ENCODE measurements around the gene PPRC1. TPM values are rescaled to one million over a fixed set of nuclear protein-coding genes. Genes with fewer than 3 reads are reported as not detected.

Gene PPRC1
- 66.3 and 68.3 TPM in 2 replicates for total RNA-seq
- long read RNA-seq, partial matches to known transcripts = 2 of 4 reads
- long read RNA-seq, other reads (novel, unspliced or antisense) = 1 of 4 reads

GRCh38 chr10:102132563-102133372, at the start of gene PPRC1:
Gene PPRC1 (plus strand): TSS chr10:102133040. CDS start chr10:102133069, 29 bp downstream.
- H3K9me3 Mint-ChIP-seq = no peaks in the 10 kb centered on the region
- H3K27ac Mint-ChIP-seq (ENCODE audit: unreplicated experiment) = peak within 1 kb of the TSS; percentile 94
- H3K27me3 Mint-ChIP-seq (ENCODE audit: low read depth) = no peaks in the 10 kb centered on the region
- DNase-seq (ENCODE audit: low read depth, low spot score) = peak; percentile 93
- peak; percentile 99 for TF ChIP-seq CTCF (conservative IDR thresholded peaks at IDR 0.05)
- peaks cover 5% of the 10 kb centered on the region for H3K36me3 Mint-ChIP-seq (ENCODE audit: low read depth)
- H3K4me1 Mint-ChIP-seq = peaks cover 34% of the 10 kb centered on the region
- peak within 1 kb of the TSS; percentile 96 for H3K4me3 Mint-ChIP-seq

GRCh38 chr10:102083541-102083940, 49.3 kb upstream of the PPRC1 start:
- Mint-ChIP-seq H3K4me1 (no peaks in the 10 kb centered on the region), H3K9me3 (no peaks in the 10 kb centered on the region), H3K36me3 (ENCODE audit: low read depth) (no peaks in the 10 kb centered on the region), H3K4me3 (no peak overlapping the region), H3K27me3 (ENCODE audit: low read depth) (no peaks in the 10 kb centered on the region), H3K27ac (ENCODE audit: unreplicated experiment) (no peak overlapping the region)
- DNase-seq (ENCODE audit: low read depth, low spot score) = no peak
- TF ChIP-seq CTCF (conservative IDR thresholded peaks at IDR 0.05) = no peak

GRCh38 chr10:102085336-102085735, 47.5 kb upstream of the PPRC1 start:
- Mint-ChIP-seq H3K27me3 (ENCODE audit: low read depth) (no peaks in the 10 kb centered on the region), H3K9me3 (no peaks in the 10 kb centered on the region), H3K36me3 (ENCODE audit: low read depth) (peaks cover 2% of the 10 kb centered on the region), H3K27ac (ENCODE audit: unreplicated experiment) (no peak overlapping the region), H3K4me1 (no peaks in the 10 kb centered on the region), H3K4me3 (no peak overlapping the region)
- no peak for TF ChIP-seq CTCF (conservative IDR thresholded peaks at IDR 0.05)
- DNase-seq (ENCODE audit: low read depth, low spot score) = no peak

GRCh38 chr10:102086196-102086595, 46.6 kb upstream of the PPRC1 start:
- Mint-ChIP-seq H3K4me3 (no peak overlapping the region), H3K9me3 (no peaks in the 10 kb centered on the region), H3K27ac (ENCODE audit: unreplicated experiment) (no peak overlapping the region), H3K4me1 (peaks cover 7% of the 10 kb centered on the region), H3K36me3 (ENCODE audit: low read depth) (peaks cover 5% of the 10 kb centered on the region), H3K27me3 (ENCODE audit: low read depth) (no peaks in the 10 kb centered on the region)
- no peak for DNase-seq (ENCODE audit: low read depth, low spot score)
- no peak for TF ChIP-seq CTCF (conservative IDR thresholded peaks at IDR 0.05)

GRCh38 chr10:102090772-102091171, 42.1 kb upstream of the PPRC1 start:
- H3K4me1 Mint-ChIP-seq = peaks cover 7% of the 10 kb centered on the region
- TF ChIP-seq CTCF (conservative IDR thresholded peaks at IDR 0.05) = no peak
- no peak for DNase-seq (ENCODE audit: low read depth, low spot score)
- no peak overlapping the region for H3K27ac Mint-ChIP-seq (ENCODE audit: unreplicated experiment)
- no peak overlapping the region for H3K4me3 Mint-ChIP-seq
- H3K9me3 Mint-ChIP-seq = no peaks in the 10 kb centered on the region
- H3K27me3 Mint-ChIP-seq (ENCODE audit: low read depth) = no peaks in the 10 kb centered on the region
- peaks cover 10% of the 10 kb centered on the region for H3K36me3 Mint-ChIP-seq (ENCODE audit: low read depth)
